Measurements from ENCODE around the gene XRCC1.

Gene XRCC1

DNA sequence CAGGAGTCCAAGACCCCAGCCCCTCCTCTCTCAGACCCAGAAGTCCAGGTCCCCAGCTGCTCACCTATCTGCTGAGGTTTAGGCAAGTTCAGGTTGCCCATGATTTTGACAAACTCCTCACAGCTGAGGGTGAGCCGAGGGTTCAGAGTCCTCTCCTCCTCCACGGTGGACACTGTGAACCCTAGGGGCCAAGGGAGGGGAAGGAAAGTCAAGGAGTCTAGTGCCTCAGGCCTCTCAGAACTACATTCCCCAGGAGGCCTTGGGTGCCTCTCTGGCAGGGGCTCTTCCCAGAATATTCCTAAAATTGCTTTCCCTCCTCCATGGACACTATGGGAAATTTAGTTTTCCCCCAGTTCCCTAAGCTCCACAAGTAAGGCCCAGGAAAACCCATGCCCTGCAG, 67.4 kb downstream of the XRCC1 start:
- DNase-seq = no peak

GRCh38 chr19:43506629-43507028, 68.7 kb downstream of the XRCC1 start:
- DNase-seq = no peak

DNA sequence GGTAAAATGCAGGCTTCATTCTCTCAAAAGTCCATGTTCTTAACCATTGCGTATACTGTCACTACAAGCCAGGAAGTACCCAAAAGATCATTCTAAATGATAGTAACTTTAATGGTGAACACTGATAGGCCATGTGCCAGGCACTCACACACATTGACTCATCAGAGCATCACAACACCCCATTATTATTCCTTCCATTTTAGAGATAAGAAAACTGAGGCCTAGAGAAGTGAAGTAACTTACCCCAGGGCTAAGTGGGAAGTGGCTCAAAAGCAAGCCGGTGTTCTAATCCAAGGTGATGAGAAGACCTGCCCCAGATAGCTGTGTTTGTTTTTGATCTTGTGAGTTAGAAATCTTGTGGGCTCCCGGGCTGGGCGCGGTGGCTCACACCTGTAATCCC, 69.4 kb downstream of the XRCC1 start:
- DNase-seq = no peak

GRCh38 chr19:43505186-43505456, 70.2 kb downstream of the XRCC1 start:
- DNase-seq = no peak

DNA sequence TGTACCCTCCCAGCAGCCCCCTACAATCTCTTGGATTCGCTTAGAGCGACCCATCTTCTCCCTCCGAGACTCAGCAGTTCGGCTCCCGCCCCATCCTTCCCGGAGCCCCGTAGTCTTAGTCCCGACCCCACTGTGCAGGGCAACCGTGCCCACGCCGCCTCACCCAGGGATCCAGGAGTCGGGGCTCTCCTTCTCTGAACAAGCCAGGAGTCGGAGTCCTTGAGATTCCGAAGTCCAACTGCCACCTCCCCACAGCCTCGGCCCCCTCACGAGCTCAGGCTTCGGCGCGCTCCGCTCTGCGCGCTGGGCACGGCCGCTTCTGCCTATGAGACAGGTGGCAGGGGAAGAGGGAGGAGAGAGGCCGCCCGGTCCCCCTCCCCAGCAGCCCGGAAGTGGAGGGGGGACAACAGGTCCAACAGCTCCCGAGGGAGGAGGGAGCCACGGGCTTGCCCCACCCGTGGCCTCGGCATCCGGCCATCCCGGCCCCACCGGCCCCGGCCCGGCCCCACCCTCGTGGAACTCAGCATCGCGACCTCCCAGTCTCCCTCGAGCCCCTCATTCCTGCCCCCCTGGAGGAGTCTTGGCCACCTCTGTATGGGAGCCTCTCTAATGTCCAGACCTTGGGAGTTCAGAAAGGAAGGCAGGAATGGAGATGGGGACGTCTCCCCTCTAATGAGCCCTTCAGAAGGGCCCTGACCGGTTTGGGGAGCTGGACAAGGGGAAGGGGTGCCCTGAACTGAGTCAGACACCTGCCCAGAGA, 70.7 kb downstream of the XRCC1 start, which contains the start of gene PHLDB3:
Gene PHLDB3, minus strand, starts transcription at position 321 of the 760 bp plus-strand sequence. CDS start 628 bp downstream, outside the sequence.
- peak; percentile 61 to 62 for DNase-seq

- DNase-seq = peak; percentile 98 to 99
Measured at GRCh38 chr19:43503501-43504425, 71.6 kb downstream of the XRCC1 start.

DNA sequence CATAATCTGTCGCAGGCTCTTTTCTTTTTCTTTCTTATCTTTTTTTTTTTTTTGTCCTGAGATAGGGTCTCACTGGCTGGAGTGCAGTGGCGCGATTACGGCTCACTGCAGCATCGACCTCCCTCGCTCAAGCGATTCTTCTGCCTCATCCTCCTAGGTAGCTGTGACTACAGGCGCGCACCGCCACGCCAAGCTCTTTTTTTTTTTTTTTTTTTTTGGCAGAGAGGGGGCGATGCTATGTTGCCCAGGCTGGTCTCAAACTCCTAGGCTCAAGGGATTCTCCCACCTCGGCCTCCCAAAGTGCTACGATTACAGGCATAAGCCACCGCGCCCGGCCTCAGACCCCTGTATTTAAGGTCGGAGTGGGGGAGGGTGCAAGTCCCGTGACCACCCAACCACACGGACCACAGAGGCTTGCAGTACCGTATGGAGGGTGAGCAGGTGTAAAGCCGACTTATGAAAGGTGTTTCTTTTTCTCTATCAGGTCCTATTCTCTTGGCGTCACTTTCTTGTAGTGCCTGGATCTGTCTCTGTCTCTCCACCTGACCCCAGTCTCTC, 72.8 kb downstream of the XRCC1 start:
- DNase-seq = no peak

DNA sequence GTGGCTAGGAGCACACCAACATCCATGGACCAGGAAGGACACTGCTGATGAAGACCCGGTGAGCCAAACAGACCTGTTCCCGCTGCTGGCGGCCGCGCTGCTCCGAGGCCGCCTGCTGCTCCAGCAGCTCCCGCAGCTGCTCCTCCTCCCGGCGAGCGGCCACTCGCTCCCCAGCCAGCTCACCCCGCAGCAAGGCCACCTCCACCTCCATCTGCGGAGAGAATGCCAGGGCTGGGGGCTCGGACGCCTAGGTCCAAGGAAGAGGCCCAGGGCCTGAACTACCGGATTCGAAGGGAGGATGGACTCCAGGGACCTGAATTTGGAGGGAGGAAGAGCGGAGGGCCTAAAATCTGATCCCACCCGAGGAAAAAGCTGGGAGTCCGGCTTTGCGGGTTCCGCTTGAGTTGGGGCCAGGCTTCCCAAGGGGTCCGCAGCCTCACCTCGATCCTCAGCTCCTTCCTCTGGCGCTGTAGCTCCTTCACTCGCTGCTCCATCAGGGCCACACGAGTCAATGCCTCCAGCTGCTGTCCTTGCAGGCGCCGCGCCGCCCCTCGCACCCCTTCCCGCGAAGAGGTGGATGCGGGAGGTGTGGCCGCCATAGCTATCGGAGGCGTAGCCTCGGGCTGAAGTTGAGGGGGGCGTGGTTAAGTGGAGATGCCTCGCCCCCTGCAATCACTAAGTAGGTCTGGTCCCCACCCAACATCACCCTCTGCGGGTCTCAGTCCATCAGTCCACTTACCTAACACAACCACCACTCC, 73.5 kb downstream of the XRCC1 start:
- DNase-seq = no peak

DNA sequence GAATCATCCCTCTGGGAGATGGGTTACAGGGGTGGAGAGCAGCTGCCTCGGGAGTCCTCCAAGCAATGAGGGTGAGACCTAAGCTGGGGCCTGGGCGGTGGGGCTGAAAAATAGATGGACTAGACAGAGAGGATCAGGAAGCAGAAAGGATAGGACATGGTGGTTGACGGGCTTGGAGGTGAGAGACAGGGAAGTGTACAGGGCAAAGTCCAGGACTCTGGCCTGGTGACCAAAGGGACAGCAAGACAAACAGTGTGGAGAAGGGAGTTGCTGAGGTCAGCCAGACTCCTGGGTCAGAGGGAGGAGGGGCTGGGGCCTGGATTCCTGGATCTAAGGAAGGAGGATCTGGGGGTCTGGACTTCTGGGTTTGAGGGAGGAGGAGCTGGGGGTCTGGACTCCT, 76.3 kb downstream of the XRCC1 start:
- DNase-seq = no peak

- DNase-seq = no peak
Measured at GRCh38 chr19:43498233-43498842, 77.0 kb downstream of the XRCC1 start.

DNA sequence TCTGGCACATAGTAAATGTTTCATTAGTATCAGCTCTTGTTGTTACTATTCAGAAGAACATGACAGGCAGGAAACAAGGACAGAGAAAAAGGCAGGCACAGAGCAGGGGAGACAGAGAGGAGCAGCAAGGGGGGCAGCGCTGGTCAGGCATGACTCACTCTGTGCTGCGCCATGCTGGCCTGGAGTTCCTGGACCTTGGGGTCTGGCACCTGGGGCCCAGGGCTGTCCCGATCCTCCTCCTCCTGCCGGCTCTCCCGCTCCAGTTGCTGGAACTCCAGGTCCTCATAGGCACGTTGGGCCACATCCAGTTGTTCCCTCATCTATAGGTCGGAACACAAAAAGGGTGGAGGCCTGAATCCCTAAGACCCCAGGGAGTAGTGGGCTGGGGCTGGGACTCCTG, 78.4 kb downstream of the XRCC1 start:
- DNase-seq = no peak

DNA sequence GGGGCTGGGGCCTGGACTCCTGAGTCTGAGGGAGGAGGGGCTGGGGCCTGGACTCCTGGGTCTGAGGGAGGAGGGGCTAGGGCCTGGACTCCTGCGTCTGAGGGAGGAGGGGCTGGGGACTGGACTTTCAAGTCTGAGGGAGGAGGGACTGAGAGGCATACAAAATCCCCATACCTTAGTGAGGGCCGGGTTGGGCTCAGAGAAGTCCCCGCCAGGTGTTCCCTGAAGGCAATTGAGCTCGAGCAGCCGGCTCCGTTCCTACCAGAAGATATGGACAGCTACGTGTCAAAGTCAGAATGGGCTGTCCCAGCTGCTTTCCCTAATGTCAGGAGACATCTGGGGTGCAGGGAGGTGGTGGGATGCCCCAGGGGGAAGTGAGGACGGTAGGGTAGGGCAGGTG, 80.2 kb downstream of the XRCC1 start:
- no peak for DNase-seq
